NB4 (cell line): Measurements from ENCODE around the gene OBSCN.

ENCODE experiments used
- DNase-seq: peaks from one replicate; pipeline ENCODE4 v3.0.0; 2010; ENCODE audit warnings: low read depth
- H3K4me3 ChIP-seq: one replicate; pipeline ENCODE4 v1.5.1; 2011; ENCODE audit warnings: mild to moderate bottlenecking, low read depth, low read length, moderate library complexity
- CTCF ChIP-seq: IDR thresholded peaks from one replicate; pipeline ENCODE4 v1.5.1; 2012; ENCODE audit warnings: low read depth, low read length
- MAX ChIP-seq: IDR thresholded peaks from 2 replicates; pipeline ENCODE4 v1.6.1; 2011; ENCODE audit warnings: low read depth, low read length
- MYC ChIP-seq: IDR thresholded peaks from 2 replicates; pipeline ENCODE4 v1.6.1; 2011; ENCODE audit warnings: low read depth, low read length
- POLR2A ChIP-seq: IDR thresholded peaks from 2 replicates; pipeline ENCODE4 v1.6.1; 2011; ENCODE audit warnings: mild to moderate bottlenecking; ENCODE audit not compliant: insufficient read length; ENCODE audit errors: extremely low read depth

OBSCN gene

GRCh38 chr1:228190182-228190581 is 17.7 kb upstream of the OBSCN start:
- TF ChIP-seq MAX, result no peak
- no peak for TF ChIP-seq CTCF
- TF ChIP-seq POLR2A, result no peak
- no peak for TF ChIP-seq MYC
- no peak for DNase-seq
- no peak overlapping the region for H3K4me3 ChIP-seq

- TF ChIP-seq MYC (no peak), MAX (no peak), CTCF (no peak), POLR2A (no peak)
- no peak overlapping the region for H3K4me3 ChIP-seq
- DNase-seq, result no peak
Measured at GRCh38 chr1:228190778-228191177, 17.1 kb upstream of the OBSCN start.

- no peak overlapping the region for H3K4me3 ChIP-seq
- no peak for DNase-seq
- TF ChIP-seq MAX, result no peak
- no peak for TF ChIP-seq CTCF
- TF ChIP-seq MYC, result no peak
- TF ChIP-seq POLR2A, result no peak
Measured at GRCh38 chr1:228194436-228194835, 13.4 kb upstream of the OBSCN start.

- no peak for TF ChIP-seq MAX
- TF ChIP-seq MYC, result no peak
- TF ChIP-seq CTCF, result no peak
- TF ChIP-seq POLR2A, result no peak
- H3K4me3 ChIP-seq, result no peak overlapping the region
- DNase-seq, result no peak
Measured at GRCh38 chr1:228194921-228195812, 12.7 kb upstream of the OBSCN start.

GRCh38 chr1:228197555-228198147 is 10.2 kb upstream of the OBSCN start:
- no peak overlapping the region for H3K4me3 ChIP-seq
- no peak for DNase-seq
- TF ChIP-seq MYC, result no peak
- no peak for TF ChIP-seq CTCF
- no peak for TF ChIP-seq POLR2A
- no peak for TF ChIP-seq MAX
